Measurements from ENCODE around the gene FLNB. TPM values are rescaled to one million over a fixed set of nuclear protein-coding genes. Genes with fewer than 3 reads are reported as not detected.

Gene FLNB
- polyA plus RNA-seq, 1 donor from 2014 or later = 10.3 TPM

DNA sequence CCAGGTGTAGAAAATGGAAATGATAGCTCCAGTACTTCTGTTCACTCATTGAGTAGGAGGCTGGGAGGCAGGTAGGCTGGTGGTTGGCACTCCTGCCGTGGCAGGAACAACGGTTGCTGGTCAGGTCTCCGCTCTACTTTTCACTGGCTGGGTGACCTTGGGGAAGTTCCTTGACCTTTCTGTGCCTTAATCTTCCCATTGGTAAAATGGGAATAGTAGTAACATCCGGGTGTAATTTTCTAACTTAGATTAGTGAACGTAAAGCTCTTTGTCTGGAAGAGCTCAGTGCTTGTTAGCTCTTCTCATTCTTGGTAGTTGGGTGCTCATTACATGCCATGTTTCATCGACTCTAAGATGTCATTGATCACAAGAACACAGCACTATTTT, 45.8 kb upstream of the FLNB start:
- H3K4me2 ChIP-seq (ENCODE audit: low read length) = no peak overlapping the region
- no peaks in the 10 kb centered on the region for H3K9me2 ChIP-seq (ENCODE audit: insufficient read depth, low read length)
- no peak overlapping the region for H3K27ac ChIP-seq (ENCODE audit: low read length)
- H4K20me1 ChIP-seq (ENCODE audit: insufficient read depth) = no peaks in the 10 kb centered on the region
- no peaks in the 10 kb centered on the region for H3K27me3 ChIP-seq (ENCODE audit: insufficient read depth, low read depth, low read length)
- H3K79me2 ChIP-seq (replicated peaks; ENCODE audit: insufficient read depth, low read length) = no peaks in the 10 kb centered on the region
- no peak overlapping the region for H2AFZ ChIP-seq (ENCODE audit: low read depth, low read length)
- H3K4me3 ChIP-seq (ENCODE audit: low read length) = no peak overlapping the region
- H3K9me3 ChIP-seq (ENCODE audit: low read length) = no peaks in the 10 kb centered on the region
- no peaks in the 10 kb centered on the region for H3K36me3 ChIP-seq (ENCODE audit: insufficient read depth, low read length)
- no peaks in the 10 kb centered on the region for H3F3A ChIP-seq (ENCODE audit: insufficient read depth, low read length, poor library complexity, severe bottlenecking)
- no peak overlapping the region for H3K9ac ChIP-seq (ENCODE audit: low read length)
- TF ChIP-seq EP300 (conservative IDR thresholded peaks at IDR 0.05; ENCODE audit: poor library complexity, severe bottlenecking) (no peak), SMC3 (conservative IDR thresholded peaks at IDR 0.05; ENCODE audit: poor library complexity) (no peak)

GRCh38 chr3:57963811-57964346, 44.3 kb upstream of the FLNB start:
- Histone ChIP-seq H3K36me3 (ENCODE audit: insufficient read depth, low read length) (no peaks in the 10 kb centered on the region), H3K4me2 (ENCODE audit: low read length) (no peak overlapping the region), H3K4me3 (ENCODE audit: low read length) (no peak overlapping the region), H3K9me3 (ENCODE audit: low read length) (no peaks in the 10 kb centered on the region), H2AFZ (ENCODE audit: low read depth, low read length) (no peak overlapping the region), H3K27ac (ENCODE audit: low read length) (no peak overlapping the region), H4K20me1 (ENCODE audit: insufficient read depth) (no peaks in the 10 kb centered on the region), H3K27me3 (ENCODE audit: insufficient read depth, low read depth, low read length) (no peaks in the 10 kb centered on the region), H3K79me2 (replicated peaks; ENCODE audit: insufficient read depth, low read length) (no peaks in the 10 kb centered on the region), H3K9me2 (ENCODE audit: insufficient read depth, low read length) (no peaks in the 10 kb centered on the region), H3F3A (ENCODE audit: insufficient read depth, low read length, poor library complexity, severe bottlenecking) (no peaks in the 10 kb centered on the region), H3K9ac (ENCODE audit: low read length) (no peak overlapping the region)
- TF ChIP-seq TAF1 (IDR thresholded peaks at IDR 0.05; ENCODE audit: low read depth) (no peak), CTCF (IDR thresholded peaks at IDR 0.05; ENCODE audit: poor library complexity, severe bottlenecking) (no peak), EZH2 (IDR thresholded peaks at IDR 0.05; ENCODE audit: borderline replicate concordance, insufficient read depth, low read length, poor library complexity, severe bottlenecking) (no peak), POLR2AphosphoS5 (IDR thresholded peaks at IDR 0.05) (no peak), RAD21 (conservative IDR thresholded peaks at IDR 0.05) (no peak), MXI1 (conservative IDR thresholded peaks at IDR 0.05; ENCODE audit: poor library complexity, severe bottlenecking) (no peak), SMC3 (conservative IDR thresholded peaks at IDR 0.05; ENCODE audit: poor library complexity) (no peak), EP300 (conservative IDR thresholded peaks at IDR 0.05; ENCODE audit: poor library complexity, severe bottlenecking) (no peak)
- TF ChIP-seq, protein P1, sequence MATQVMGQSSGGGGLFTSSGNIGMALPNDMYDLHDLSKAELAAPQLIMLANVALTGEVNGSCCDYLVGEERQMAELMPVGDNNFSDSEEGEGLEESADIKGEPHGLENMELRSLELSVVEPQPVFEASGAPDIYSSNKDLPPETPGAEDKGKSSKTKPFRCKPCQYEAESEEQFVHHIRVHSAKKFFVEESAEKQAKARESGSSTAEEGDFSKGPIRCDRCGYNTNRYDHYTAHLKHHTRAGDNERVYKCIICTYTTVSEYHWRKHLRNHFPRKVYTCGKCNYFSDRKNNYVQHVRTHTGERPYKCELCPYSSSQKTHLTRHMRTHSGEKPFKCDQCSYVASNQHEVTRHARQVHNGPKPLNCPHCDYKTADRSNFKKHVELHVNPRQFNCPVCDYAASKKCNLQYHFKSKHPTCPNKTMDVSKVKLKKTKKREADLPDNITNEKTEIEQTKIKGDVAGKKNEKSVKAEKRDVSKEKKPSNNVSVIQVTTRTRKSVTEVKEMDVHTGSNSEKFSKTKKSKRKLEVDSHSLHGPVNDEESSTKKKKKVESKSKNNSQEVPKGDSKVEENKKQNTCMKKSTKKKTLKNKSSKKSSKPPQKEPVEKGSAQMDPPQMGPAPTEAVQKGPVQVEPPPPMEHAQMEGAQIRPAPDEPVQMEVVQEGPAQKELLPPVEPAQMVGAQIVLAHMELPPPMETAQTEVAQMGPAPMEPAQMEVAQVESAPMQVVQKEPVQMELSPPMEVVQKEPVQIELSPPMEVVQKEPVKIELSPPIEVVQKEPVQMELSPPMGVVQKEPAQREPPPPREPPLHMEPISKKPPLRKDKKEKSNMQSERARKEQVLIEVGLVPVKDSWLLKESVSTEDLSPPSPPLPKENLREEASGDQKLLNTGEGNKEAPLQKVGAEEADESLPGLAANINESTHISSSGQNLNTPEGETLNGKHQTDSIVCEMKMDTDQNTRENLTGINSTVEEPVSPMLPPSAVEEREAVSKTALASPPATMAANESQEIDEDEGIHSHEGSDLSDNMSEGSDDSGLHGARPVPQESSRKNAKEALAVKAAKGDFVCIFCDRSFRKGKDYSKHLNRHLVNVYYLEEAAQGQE (IDR thresholded peaks at IDR 0.05; ENCODE audit: borderline replicate concordance) = no peak
